ENCODE results near the gene NFASC.

- TF ChIP-seq CTCF (IDR thresholded peaks at IDR 0.05) (no peak), REST (IDR thresholded peaks at IDR 0.05; ENCODE audit: insufficient read depth in 1 of 2, low read depth in 2 of 2, low read length in 1 of 2) (no peak), POLR2AphosphoS5 (IDR thresholded peaks at IDR 0.05; ENCODE audit: low read depth, low read length) (no peak), SIN3A (IDR thresholded peaks at IDR 0.05; ENCODE audit: borderline replicate concordance, insufficient read depth, low read depth, low read length) (no peak)
Observed at GRCh38 chr1:204875255-204875654, 4.6 kb downstream of the NFASC start.
